ENCODE results near the gene RNF145. TPM values are rescaled to one million over a fixed set of nuclear protein-coding genes. Genes with fewer than 3 reads are reported as not detected.

Gene RNF145
- total and polyA plus RNA-seq, 2 of the 13 experiments (the other 11 are each of a cell fraction or from before 2014, with no cell fraction given): 24.6 TPM

GRCh38 chr5:159207686-159208513 is 1.5 kb downstream of the RNF145 start (continued):
- TF ChIP-seq PRDM10 (CRISPR knock-in tag; IDR thresholded peaks at IDR 0.05; ENCODE audit: low read depth) (0 out of 2 replicates have a peak, but pooled peaks have one; percentile 25), ZNF337 (CRISPR knock-in tag; IDR thresholded peaks at IDR 0.05; ENCODE audit: borderline replicate concordance, low read depth) (no peak), FOXP1 (IDR thresholded peaks at IDR 0.05) (no peak), FOXP1 (CRISPR knock-in tag; IDR thresholded peaks at IDR 0.05) (0 out of 2 replicates have a peak, but pooled peaks have one; percentile 9), AKAP8 (CRISPR knock-in tag; IDR thresholded peaks at IDR 0.05) (no peak), ETV6 (CRISPR knock-in tag; conservative IDR thresholded peaks at IDR 0.05) (no peak), LCORL (IDR thresholded peaks at IDR 0.05) (no peak), LCORL (CRISPR knock-in tag; IDR thresholded peaks at IDR 0.05) (peak; percentile 38), ZNF574 (CRISPR knock-in tag; IDR thresholded peaks at IDR 0.05) (0 out of 2 replicates have a peak, but pooled peaks have one; percentile 23), ZNF547 (CRISPR knock-in tag; IDR thresholded peaks at IDR 0.05) (peak; percentile 42; the same call in 1 of the 2 replicates), FOXO4 (CRISPR knock-in tag; conservative IDR thresholded peaks at IDR 0.05) (0 out of 2 replicates have a peak, but pooled peaks have one; percentile 55), SALL1 (CRISPR knock-in tag; IDR thresholded peaks at IDR 0.05) (peak; percentile 70), FOSL2 (CRISPR knock-in tag; IDR thresholded peaks at IDR 0.05) (0 out of 2 replicates have a peak, but pooled peaks have one; percentile 23), ZNF280B (CRISPR knock-in tag; IDR thresholded peaks at IDR 0.05; ENCODE audit: borderline replicate concordance) (peak; percentile 20; the same call in 1 of the 2 replicates)

Measured in HepG2 (cell line).